Mucosa of descending colon (tissue), 3 donors: ENCODE results near the gene BRF1. TPM values are rescaled to one million over a fixed set of nuclear protein-coding genes. Genes with fewer than 3 reads are reported as not detected.

Experiments used
- ATAC-seq: fragments of 200-7000 bp; cut with Tn5 transposase; one replicate; pipeline ENCODE4 v1.9.1; 2020; ENCODE audit warnings: mild to moderate bottlenecking, moderate library complexity
- DNase-seq, 3 donors: peaks; one replicate each; pipeline ENCODE4 v3.0.0-alpha.2; 2020
- H3K36me3 ChIP-seq: fragments of 200-600 bp; one replicate; pipeline ENCODE4 v1.8.0; 2021; ENCODE audit warnings: low read depth, mild to moderate bottlenecking
- H3K4me1 ChIP-seq: fragments of 200-600 bp; one replicate; pipeline ENCODE4 v1.8.0; 2021; ENCODE audit warnings: low read depth, mild to moderate bottlenecking
- H3K4me3 ChIP-seq: fragments of 200-600 bp; one replicate; pipeline ENCODE4 v1.8.0; 2021; ENCODE audit warnings: mild to moderate bottlenecking
- H3K9me3 ChIP-seq: fragments of 200-600 bp; one replicate; pipeline ENCODE4 v1.8.0; 2021; ENCODE audit warnings: mild to moderate bottlenecking
- CTCF ChIP-seq: fragments of 200-600 bp; IDR thresholded peaks from one replicate; pipeline ENCODE4 v1.8.0; 2022; ENCODE audit warnings: antibody characterized with exemption, mild to moderate bottlenecking
- intact Hi-C, 2 donors: fragments of 100-400 bp; cut with DNase I in 1 of 2; cut with micrococcal nuclease in 1 of 2; formaldehyde crosslinking; loops; one replicate each; pipeline versions ENCODE4 v1.11.0 to v1.11.1; 2022; cut with DNase I, micrococcal nuclease
- total RNA-seq, 3 donors: library from RNA; stranded (reverse); fragmentation: NEBNext Ultra II Directional in 2 of 3; extraction: Animal tissue kit (Norgen Biotek cat#: 25700) in 2 of 3; gene quantifications; one replicate each; pipeline versions ENCODE4 v1.2.1 to v1.2.4, GENCODE V29; 2021 to 2023
- donor health status: DM: no; HTN: no; CAD: no; lungs with moderate emphysema.
- donor health status: DM: no; HTN: no; CAD: no.
- donor health status: DM: no; HTN: yes; CAD: no.

BRF1 gene
- total RNA-seq, 3 donors from 2014 or later, result 27.4 to 40.1 (median 34.2) TPM

DNA sequence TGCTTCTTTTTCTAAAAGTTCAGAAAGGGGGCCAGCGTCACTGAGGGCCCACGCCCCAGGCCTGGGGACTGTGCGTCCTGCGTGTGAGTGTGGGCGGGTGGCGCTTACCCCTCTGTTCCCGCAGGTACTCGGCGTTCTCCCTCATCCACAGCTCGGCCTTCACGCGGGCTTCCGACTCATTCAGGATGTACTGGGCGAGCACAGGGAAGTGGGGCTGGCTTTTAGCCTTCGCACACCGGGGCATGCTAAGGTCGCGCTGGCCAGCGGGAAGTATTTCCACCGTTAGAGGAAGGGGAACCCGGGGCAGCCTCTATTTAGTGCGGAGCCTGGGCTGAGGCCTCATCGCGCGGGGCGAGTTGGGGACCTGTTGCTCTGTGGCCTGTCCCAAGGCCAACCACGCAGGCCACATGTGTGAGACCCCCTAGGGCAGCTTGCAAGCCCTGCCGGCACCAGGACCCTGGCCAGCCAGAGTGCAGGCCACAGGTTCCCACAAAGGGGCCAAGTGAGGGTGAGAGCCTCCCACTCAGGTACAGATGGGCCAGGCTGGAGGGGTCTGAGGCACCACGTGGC lies 81.7 kb downstream of the BRF1 start:
- TF ChIP-seq CTCF, result no peak
- Histone ChIP-seq H3K4me1 (no peaks in the 10 kb centered on the region), H3K4me3 (no peak overlapping the region), H3K9me3 (no peaks in the 10 kb centered on the region), H3K36me3 (no peaks in the 10 kb centered on the region)
- no peak for ATAC-seq
- no peak for DNase-seq
- intact Hi-C loops, result no loop called here

DNA sequence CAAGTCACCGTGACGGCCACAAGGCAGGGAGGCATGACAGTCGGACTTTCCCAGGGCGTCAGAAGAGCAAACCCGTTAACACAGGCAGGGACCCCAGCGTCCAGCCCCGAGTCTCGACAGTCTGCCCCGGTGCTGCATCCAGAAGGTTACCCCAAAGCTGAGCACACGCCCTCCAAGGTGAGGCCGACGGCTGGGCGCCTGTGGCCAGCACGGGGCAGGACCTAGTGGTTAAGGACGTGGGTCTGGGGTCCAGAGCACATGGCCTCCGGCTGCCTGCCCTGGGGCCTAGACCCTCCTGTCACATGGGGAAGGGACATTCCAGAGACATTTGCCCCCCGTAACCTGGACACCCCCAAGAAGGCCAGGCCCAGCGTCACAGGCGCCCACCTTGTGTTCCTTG lies 82.2 kb downstream of the BRF1 start:
- TF ChIP-seq CTCF, result no peak
- Histone ChIP-seq H3K36me3 (no peaks in the 10 kb centered on the region), H3K4me1 (no peaks in the 10 kb centered on the region), H3K9me3 (no peaks in the 10 kb centered on the region), H3K4me3 (no peak overlapping the region)
- intact Hi-C loops, result no loop called here
- DNase-seq (no peak), ATAC-seq (no peak)

DNA sequence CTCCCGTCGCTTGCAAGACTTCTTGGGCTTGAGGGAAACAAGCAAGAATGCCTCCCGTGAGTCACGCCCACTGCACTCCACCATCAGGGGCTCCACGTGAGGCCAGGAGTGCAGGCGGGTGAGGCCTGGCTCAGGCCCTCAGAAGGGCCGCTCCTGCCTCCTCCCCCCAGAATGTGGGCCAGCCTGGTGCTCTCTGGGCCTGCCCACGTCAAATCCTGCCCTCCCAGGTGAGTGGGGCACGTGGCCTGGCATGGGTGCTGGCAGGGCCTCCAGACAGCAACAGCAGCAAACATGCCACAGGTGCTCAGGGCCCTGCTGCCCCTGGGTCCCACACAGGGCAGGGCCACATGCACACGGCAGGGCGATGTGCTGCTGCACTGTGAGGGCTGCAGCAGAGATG lies 83.0 kb downstream of the BRF1 start:
- Histone ChIP-seq H3K9me3 (no peaks in the 10 kb centered on the region), H3K36me3 (no peaks in the 10 kb centered on the region), H3K4me1 (no peaks in the 10 kb centered on the region), H3K4me3 (no peak overlapping the region)
- intact Hi-C loops, result no loop called here
- TF ChIP-seq CTCF, result no peak
- DNase-seq, result no peak
- ATAC-seq, result no peak

DNA sequence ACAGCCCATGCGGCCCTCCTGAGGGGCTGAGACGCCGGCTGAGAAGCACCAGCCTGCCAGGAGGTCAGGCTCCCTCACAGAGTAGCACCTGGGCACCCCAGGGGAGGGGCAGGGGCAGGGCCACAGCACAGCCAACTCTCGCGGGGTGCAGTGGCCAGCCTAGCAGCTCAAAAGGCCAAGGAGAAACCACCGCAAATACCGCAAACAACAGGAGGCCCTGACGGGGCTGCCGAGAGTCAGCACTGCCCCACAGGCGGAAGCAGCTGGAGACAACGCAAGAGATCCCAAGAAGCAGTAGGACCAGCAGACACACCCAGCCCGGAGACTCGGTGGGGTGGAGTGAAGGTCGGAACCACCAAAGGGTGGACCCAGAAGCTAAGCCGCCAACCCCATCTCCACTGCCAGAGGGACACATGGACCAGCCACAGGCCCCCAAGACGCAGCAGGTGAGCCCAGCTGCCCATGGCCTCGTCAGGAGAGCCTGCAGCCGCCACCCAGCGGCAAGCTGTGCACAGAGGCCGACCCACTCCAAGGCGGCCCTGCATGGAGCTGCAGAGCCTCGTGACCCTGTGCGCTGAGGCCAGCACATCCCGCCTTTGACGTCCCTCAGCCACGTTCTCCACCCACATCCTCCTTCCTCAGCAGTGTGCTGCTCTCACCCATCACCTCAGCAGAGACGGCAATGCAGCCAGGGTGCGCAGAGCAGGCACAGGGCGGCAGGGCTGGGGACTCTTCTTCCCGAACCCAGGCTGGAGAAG lies 84.1 kb downstream of the BRF1 start:
- ATAC-seq, result no peak
- H3K4me1 ChIP-seq, result no peaks in the 10 kb centered on the region
- no peaks in the 10 kb centered on the region for H3K9me3 ChIP-seq
- no peak overlapping the region for H3K4me3 ChIP-seq
- intact Hi-C loops, result no loop called here
- H3K36me3 ChIP-seq, result no peaks in the 10 kb centered on the region
- TF ChIP-seq CTCF, result no peak
- no peak for DNase-seq

GRCh38 chr14:105215602-105216001 lies 85.2 kb downstream of the BRF1 start:
- Histone ChIP-seq H3K4me3 (no peak overlapping the region), H3K36me3 (no peaks in the 10 kb centered on the region), H3K9me3 (no peaks in the 10 kb centered on the region), H3K4me1 (no peaks in the 10 kb centered on the region)
- DNase-seq (no peak), ATAC-seq (no peak)
- intact Hi-C loops, result no loop called here
- no peak for TF ChIP-seq CTCF
